ENCODE measurements around the gene APH1A.
"Not testable (repeated sequence)": the region's sequence is repeated elsewhere in the genome, so short reads cannot be mapped to it uniquely, and the experiment has no call there.

APH1A gene

DNA sequence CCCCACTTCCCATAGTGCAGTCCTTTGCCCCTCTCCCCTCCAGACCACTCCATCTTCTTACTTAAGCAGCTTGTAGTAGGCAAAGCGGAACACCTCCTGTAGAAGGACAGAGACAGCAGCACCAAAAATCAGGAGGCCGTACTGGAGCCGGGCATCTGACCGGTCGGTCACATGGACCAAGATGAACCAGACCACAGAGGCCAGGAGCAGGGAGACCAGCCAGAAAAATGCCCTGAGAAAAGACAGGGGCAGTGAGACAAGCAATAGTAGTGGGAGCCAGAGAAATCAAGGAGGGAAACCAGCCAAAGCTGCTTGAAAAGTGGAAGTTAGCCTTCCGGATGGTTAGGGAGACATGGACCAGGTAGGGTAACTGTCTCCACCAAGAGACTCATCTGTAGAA is 920 bp downstream of the APH1A start:
- no peak for DNase-seq

GRCh38 chr1:150263549-150263948 is 5.3 kb downstream of the APH1A start:
- no peak for DNase-seq

DNA sequence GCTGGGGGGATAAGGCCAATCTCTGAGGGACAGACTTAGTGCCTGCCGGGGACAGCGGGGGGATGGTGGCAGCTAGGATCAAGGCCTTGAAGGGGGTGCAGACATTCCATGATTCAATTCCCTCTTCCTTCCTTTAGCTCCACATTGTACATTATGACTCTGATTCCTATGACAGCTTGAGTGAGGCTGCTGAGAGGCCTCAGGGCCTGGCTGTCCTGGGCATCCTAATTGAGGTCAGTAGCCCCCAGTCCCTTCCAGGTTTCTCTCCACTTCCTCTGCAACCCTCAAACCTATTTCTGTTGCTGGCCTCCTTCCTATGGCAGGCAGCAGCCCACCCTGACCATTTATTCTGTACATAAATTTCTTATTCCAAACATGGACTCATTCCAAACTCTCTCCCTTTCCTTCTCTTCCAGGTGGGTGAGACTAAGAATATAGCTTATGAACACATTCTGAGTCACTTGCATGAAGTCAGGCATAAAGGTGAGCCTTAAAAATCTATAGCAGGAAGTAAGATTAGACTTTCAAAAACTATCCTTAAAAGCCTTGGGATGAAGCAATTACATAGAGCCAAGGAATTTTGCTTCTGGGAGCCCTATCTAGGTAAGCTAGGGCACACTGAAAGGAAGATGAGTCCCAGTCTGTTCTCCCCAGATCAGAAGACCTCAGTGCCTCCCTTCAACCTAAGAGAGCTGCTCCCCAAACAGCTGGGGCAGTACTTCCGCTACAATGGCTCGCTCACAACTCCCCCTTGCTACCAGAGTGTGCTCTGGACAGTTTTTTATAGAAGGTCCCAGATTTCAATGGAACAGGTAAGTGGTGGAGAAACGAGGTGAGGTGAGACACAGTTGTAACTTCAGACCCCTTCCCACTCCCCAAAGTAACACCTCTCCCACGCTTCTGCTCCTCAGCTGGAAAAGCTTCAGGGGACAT is 6.2 kb downstream of the APH1A start:
- DNase-seq, result no peak

DNA sequence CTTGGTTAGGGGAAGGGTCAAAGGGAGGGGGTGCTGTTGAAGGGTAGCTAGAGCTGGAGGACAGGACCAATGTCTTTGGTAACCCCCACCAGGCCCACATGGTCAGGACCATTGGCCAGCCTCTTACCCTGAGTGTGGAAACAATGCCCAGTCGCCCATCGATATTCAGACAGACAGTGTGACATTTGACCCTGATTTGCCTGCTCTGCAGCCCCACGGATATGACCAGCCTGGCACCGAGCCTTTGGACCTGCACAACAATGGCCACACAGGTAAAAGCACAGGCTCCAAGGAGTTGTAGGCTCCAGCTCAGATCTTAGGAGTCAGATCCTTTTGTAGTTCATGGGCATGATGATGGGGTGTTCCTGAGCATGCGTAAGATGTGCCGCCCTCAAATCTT is 7.4 kb downstream of the APH1A start:
- no peak for DNase-seq

DNA sequence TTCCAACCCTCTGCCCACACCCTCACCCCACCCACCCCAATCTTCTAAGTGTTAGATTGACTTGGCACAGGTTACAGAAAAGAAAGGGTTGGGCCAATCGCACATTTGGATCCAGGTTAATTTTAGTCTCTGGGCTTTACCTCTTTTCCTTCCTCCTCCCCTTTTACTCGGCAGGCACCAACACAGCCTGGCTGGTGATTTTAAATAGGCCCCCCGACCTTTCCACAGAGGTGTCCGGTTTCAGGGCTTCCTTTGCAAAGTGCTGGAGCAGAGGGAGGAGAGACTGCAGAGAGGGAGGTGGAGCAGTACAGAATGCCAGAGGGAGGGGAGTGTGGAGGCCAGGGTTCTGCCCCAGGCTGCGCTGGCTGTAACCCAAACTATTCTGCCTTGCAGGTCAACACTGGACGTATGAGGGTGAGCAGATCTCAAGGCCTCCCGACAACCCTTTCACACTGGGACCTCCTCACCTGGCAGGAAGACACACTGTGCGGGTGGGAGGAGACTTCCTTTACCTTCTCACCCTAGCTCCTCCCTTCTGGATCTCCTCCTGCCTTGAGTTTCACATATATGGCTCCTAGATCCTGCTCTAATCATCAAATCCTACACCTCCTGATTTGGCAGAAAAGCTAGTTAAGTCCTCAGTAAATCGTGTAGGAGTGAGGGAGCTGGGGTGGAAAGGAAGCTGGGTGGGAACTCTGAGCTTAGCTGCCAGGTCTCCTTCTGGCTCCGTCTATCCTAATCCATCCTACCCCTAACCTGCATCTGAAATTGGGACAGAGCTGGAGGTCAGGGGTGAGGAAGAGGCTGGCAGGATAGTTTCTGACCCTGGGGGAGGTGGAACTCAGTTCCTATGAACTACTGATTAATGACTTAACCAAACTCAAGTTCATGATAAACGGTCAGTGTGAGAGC is 8.8 kb downstream of the APH1A start:
- peak; percentile 62 for DNase-seq

DNA sequence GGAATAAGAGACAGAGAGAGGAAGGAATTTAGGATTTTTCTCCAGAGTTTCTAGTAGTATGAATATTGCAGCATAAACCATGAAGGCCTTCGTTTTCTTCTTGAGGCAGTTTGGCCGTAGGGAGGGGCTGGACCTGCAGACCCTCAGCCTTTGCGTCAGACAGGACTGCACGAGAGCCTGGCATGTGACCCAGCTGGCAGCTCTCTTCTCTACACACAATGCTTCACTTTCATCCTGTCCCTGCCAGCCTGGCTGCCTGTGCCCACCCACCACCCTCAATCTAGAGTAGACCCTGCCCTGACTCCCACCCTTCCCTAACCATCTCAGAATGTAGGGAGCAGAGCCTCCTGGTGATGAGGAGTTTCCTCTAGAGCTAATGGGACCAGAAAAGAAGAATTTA is 9.6 kb downstream of the APH1A start:
- no peak for DNase-seq

GRCh38 chr1:150257624-150258585 is 10.9 kb downstream of the APH1A start, which contains the start of gene CA14:
Gene CA14, plus strand, starts transcription at chr1:150257774. Its CDS starts 355 bp downstream, at chr1:150258129.
- DNase-seq, result no peak

- no peak for DNase-seq
These were observed 12.1 kb downstream of the APH1A start for GRCh38 chr1:150256554-150257341.

GRCh38 chr1:150256198-150256553 is 12.6 kb downstream of the APH1A start:
- no peak for DNase-seq

DNA sequence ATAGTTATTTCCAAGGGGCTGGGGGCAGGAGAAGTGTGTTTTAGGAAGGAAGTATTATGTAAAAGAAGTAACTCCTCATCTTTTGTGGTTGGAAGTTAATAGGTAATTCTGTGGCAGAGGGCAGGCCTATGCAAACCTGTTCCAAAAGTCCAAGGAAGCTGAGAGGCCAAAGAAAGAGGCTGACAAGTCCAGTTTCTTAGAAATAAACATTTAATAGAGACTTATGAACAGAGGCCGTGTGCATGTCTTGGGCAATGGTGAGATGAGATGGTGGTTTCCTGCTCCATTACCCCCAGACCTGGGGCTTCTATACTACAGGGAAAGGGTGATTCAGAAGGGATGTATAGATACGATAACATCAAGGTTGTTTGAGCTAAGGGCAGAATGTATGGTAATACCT is 18.9 kb downstream of the APH1A start:
- no peak for DNase-seq

DNA sequence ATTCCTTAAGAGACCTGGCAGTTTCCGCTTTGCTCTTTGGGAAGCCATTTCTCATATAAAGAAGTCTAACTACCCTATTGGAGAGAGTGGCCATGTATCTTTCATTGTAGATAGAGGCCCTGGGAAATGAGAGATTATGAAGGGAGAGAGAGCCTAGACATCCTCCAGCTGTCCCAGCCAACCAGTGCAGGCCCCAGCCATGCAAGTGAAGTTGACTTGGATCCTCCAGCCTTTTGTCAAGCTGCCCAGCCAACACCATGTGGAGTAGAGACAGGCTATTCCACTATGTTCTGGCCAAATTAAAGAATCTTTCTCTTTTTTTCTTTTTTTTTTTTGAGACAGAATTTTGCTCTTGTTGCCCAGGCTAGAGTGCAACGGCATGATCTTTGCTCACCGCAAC is 25.8 kb downstream of the APH1A start:
- no peak for DNase-seq

GRCh38 chr1:150237746-150238145 is 31.1 kb downstream of the APH1A start:
- no peak for DNase-seq

DNA sequence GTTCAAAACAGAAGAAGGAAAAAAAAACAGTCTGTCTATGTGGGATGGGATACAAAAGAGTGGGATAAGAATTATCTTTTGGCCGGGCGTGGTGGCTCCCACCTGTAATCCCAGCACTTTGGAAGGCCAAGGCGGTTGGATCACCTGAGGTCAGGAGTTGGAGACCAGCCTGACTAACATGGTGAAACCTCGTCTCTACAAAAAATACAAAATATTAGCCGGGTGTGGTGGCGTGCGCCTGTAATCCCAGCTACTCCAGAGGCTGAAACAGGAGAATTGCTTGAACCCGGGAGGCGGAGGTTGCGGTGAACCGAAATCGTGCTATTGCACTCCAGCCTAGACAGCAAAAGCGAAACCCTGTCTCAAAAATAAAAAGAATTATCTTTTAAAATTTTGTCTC is 31.6 kb downstream of the APH1A start:
- DNase-seq, result not testable (repeated sequence)

DNA sequence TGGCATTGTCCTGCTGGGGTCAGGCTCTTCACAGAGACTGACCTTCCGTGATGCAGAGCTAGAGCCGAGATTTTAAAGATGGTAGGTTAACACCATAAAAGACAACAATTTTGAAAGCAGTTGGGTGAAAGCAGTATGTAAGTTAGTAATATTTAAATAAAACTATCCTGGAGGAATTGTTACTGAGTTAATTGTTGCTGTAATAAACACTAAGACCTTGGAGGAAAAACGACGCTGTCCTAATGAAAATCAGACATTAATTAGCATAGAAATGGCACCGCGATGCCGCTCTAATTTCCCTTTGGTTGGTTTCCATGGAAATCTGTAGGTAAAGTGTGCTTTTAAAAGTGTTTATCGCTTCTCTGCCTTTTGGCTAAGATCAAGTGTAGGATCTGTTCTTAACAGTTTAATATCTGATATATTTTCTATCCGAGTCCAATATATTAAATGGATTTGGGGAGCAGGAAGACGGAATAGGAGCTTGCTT is 32.2 kb downstream of the APH1A start:
- DNase-seq, result peak; percentile 54

DNA sequence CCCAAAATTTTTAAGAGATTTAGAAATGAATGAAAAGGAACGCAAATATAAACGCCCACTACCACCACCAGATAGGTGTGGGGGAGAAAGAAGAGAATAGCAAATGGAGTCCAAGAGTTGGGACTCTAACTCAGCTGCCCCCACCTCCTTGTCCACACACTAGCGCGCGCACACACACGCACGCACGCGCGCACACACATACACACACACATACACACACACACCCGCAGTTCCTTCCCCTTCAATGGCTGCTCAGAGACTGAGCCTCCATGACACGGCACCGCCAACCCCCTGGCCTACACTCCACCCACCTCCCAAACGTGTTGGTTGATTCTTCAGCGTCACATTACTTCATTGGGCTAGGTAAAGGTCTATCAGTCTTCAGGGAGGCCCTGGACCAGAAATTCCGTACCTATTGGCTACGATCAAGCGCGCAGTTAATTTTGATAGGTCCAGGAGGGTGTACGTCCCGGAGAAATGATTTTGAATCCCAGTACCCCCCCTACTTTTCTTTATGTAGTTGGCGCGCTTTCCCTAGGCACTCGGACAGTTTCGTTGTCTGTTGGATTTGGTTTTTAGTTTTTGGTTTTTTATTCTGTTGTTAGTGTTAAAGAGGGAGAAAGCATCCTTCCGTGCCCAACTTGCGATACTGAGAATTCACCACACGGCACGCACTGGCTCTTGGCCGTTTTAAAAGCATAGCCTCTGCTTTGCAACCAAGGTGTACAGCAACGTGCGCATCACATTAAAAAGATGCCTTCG is 32.8 kb downstream of the APH1A start, which contains the start of gene ANP32E:
ANP32E (minus strand) TSS at position 261 of the 762 bp plus-strand sequence. CDS start 326 bp downstream, outside the sequence.
- peak; percentile 97 for DNase-seq

DNA sequence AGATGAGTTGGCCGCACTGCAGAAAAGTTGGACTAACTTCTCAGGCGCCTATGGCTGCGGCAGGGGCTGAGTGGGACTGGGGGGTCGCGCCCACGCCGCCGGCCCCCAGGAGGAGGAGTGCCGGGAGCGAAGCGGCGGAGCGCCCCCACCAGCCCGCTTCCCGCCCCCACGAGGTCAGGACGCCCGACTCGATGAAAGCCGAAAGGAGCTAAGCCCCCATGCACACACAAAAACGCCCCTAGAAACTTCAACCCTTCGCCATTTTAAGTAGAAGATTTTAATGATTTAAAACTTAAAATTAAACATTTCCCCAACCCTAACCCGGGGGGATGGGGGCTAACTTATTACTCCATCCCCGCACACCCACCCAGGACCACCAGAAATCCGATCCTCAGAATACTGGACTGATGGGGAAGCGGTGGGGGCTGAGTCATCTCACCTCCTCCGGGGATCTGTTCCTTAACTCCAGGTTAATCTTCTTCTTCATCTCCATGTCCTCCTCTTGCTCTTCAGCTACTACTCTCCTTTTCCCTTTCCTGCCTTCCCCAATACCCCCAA is 33.4 kb downstream of the APH1A start:
- DNase-seq, result no peak

DNA sequence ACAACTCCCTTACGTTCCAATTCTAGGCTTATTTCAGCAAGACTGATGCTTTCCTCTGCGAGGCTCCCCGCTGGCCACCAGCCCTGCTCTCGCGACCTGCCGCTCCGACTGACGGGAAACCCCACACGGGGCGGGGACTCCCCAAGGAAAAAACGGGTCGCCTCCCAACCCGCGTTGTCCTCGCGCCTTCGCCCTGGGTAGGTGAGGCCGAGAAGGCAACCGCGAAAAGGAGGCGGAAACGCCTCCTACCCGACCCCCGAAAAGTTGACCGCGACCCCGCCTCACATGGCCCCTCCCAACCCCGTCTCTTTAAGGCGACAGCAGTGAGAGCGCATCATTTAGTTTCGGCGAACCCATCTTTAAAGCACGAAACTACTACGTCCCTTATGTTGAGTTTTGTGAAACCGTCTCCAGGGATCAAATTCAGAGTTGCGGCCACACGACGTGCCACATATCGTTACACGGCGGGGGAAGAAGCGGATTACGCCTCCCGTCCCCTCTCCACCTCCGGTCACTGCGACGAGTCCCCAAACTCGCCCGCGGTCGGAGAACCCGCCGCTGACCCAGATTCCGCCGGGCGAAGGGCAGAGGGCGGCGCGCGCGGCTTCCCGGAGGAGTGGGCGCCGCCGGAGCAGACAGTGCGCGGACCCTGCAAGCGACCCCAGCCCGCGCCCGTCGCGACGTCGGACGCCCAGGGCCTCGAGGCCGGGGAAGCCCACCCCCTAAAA is 34.1 kb downstream of the APH1A start:
- peak; percentile 37 for DNase-seq

DNA sequence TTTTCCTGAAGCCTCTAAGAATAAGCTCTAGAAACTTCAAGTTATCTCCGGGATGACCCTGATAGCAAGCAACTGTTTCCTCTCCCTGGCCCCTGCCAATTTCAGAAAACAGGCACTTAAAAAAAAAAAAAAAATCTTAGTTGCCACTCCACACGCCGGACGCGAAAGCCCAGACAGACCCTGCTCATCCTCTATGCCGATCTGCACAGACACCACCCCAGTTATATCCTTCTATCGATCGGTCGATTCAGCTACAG is 34.6 kb downstream of the APH1A start:
- DNase-seq, result no peak

DNA sequence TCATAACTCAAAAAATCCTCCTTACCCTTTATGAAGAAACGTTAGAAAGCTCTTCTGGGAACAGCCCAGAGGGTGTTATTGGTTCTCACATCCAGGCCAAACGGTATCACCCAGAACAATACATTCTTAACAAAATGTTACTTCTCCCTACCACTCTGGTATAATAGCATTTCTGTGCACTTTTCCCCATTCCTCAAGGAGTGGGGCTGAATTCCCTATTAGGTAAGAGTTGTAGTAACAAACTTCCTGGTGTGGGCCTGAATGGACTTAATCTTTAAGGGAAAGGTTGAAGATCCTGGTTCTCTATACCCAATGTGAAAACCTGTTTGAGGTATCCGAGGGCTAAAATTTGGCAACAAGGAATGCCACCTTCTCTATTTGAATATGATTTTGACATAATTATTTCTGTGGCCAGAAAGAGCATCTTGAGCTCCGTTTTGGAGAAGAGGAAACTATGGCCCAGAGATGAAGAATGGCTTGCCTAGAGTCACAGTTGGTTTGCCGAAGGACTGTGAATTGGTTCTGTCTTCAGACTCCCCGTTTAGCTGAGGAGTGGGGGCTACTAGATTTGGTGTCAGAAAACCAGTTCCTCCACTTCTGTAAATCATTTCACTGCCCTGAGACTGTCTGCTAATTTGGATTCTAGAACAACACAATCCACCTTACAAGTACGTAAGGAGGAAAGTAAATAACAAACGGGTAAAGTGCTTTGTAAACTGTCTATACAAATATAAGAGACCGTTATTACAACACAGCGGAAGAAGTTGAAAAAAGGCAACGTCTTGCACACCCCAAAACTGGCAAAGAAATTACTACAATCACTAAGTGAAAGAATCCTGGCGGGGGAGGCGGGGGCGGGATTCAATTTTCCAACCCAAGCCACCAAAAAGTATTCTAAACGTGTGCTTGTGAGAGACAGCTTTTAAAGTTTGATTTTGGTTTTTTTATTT is 35.2 kb downstream of the APH1A start:
- no peak for DNase-seq

Data from NCI-H2171 (cell line).